Measurements from ENCODE around the gene GATA1.

GRCh38 chrX:48839686-48840085 is 53.3 kb downstream of the GATA1 start:
- TF ChIP-seq GATA2 (IDR thresholded peaks at IDR 0.05; ENCODE audit: low read depth, low read length): no peak
- TF ChIP-seq GATA3 (IDR thresholded peaks at IDR 0.05; ENCODE audit: low read depth, low read length): no peak

Data from SH-SY5Y (cell line).